ENCODE data around the gene WDPCP.

GRCh38 chr2:63438181-63438580 lies 150.1 kb downstream of the WDPCP start:
- TF ChIP-seq CTCF (IDR thresholded peaks at IDR 0.05) (no peak), POLR2AphosphoS5 (IDR thresholded peaks at IDR 0.05) (no peak), EP300 (IDR thresholded peaks at IDR 0.05) (no peak), POLR2A (IDR thresholded peaks at IDR 0.05) (no peak)
